Parathyroid adenoma (tissue), 2 donors: ENCODE data around the gene RAB43.

Experiments used
- H2AFZ ChIP-seq: fragments of 300-600 bp; sonication (generic); one replicate; pipeline ENCODE4 v1.7.0; 2017; ENCODE audit warnings: antibody characterized with exemption, mild to moderate bottlenecking
- H3K27ac ChIP-seq: fragments of 300-600 bp; sonication (generic); one replicate; pipeline ENCODE4 v1.7.0; 2017
- H3K27me3 ChIP-seq: fragments of 300-600 bp; sonication (generic); one replicate; pipeline ENCODE4 v1.7.0; 2017; ENCODE audit warnings: low read length; ENCODE audit not compliant: control insufficient read depth, insufficient read depth
- H3K36me3 ChIP-seq: fragments of 300-600 bp; sonication (generic); one replicate; pipeline ENCODE4 v1.7.0; 2017; ENCODE audit warnings: low read length; ENCODE audit not compliant: control insufficient read depth, insufficient read depth
- H3K4me1 ChIP-seq: fragments of 300-600 bp; sonication (generic); one replicate; pipeline ENCODE4 v1.7.0; 2017; ENCODE audit warnings: control low read depth
- H3K4me2 ChIP-seq: fragments of 300-600 bp; sonication (generic); one replicate; pipeline ENCODE4 v1.7.0; 2017; ENCODE audit warnings: low read length
- H3K4me3 ChIP-seq: fragments of 300-600 bp; sonication (generic); one replicate; pipeline ENCODE4 v1.7.0; 2017; ENCODE audit warnings: low read depth, low read length
- H3K79me2 ChIP-seq: fragments of 300-600 bp; sonication (generic); one replicate; pipeline ENCODE4 v1.7.0; 2017; ENCODE audit warnings: control low read depth
- H3K9ac ChIP-seq: fragments of 300-600 bp; sonication (generic); one replicate; pipeline ENCODE4 v1.7.0; 2017; ENCODE audit warnings: mild to moderate bottlenecking
- H3K9me3 ChIP-seq: fragments of 300-600 bp; sonication (generic); one replicate; pipeline ENCODE4 v1.7.0; 2017; ENCODE audit warnings: low read length; ENCODE audit not compliant: control insufficient read depth
- CTCF ChIP-seq: fragments of 300-600 bp; sonication (generic); IDR thresholded peaks from one replicate; pipeline ENCODE4 v1.7.0; 2017; ENCODE audit warnings: antibody characterized with exemption, mild to moderate bottlenecking
- donor health status: primary hyperparathyroidism.

The RAB43 gene

GRCh38 chr3:129040039-129040336, 81.6 kb downstream of the RAB43 start:
- no peak for TF ChIP-seq CTCF
- Histone ChIP-seq H3K4me3 (no peak overlapping the region), H3K27ac (no peak overlapping the region), H3K4me1 (no peaks in the 10 kb centered on the region), H3K4me2 (no peak overlapping the region), H3K27me3 (no peaks in the 10 kb centered on the region), H2AFZ (no peak overlapping the region), H3K36me3 (no peaks in the 10 kb centered on the region), H3K9me3 (no peaks in the 10 kb centered on the region), H3K9ac (no peak overlapping the region), H3K79me2 (no peaks in the 10 kb centered on the region)

GRCh38 chr3:129039271-129040038, 82.1 kb downstream of the RAB43 start:
- Histone ChIP-seq H3K9me3 (no peaks in the 10 kb centered on the region), H2AFZ (peak overlapping the region; percentile 35), H3K27me3 (no peaks in the 10 kb centered on the region), H3K36me3 (no peaks in the 10 kb centered on the region), H3K4me2 (no peak overlapping the region), H3K27ac (no peak overlapping the region), H3K79me2 (no peaks in the 10 kb centered on the region), H3K4me3 (no peak overlapping the region), H3K9ac (no peak overlapping the region), H3K4me1 (no peaks in the 10 kb centered on the region)
- TF ChIP-seq CTCF, result no peak

- no peaks in the 10 kb centered on the region for H3K27me3 ChIP-seq
- no peak for TF ChIP-seq CTCF
- no peak overlapping the region for H3K4me2 ChIP-seq
- H3K9me3 ChIP-seq, result no peaks in the 10 kb centered on the region
- no peak overlapping the region for H3K4me3 ChIP-seq
- H3K4me1 ChIP-seq, result no peaks in the 10 kb centered on the region
- H3K36me3 ChIP-seq, result no peaks in the 10 kb centered on the region
- H3K79me2 ChIP-seq, result no peaks in the 10 kb centered on the region
- no peak overlapping the region for H3K27ac ChIP-seq
- H2AFZ ChIP-seq, result no peak overlapping the region
- H3K9ac ChIP-seq, result no peak overlapping the region
These were observed 83.3 kb downstream of the RAB43 start for GRCh38 chr3:129038121-129038855.
